K562 (cell line): ENCODE measurements around the gene CLIP2. TPM values are rescaled to one million over a fixed set of nuclear protein-coding genes. Genes with fewer than 3 reads are reported as not detected.

Experiments
- HEY1 ChIP-seq: fragments of 250-450 bp; sonication (Bioruptor Pico); IDR thresholded peaks from 2 replicates; pipeline ENCODE4 v1.5.0; 2020; ENCODE audit warnings: mild to moderate bottlenecking, moderate library complexity, borderline replicate concordance
- MAFF ChIP-seq: IDR thresholded peaks from 2 replicates; pipeline ENCODE4 v1.6.1; 2012; ENCODE audit warnings: low read length, improper control_type of control experiment
- MEF2D ChIP-seq: conservative IDR thresholded peaks from 2 replicates; pipeline ENCODE4 v1.6.1; 2016; ENCODE audit warnings: low read depth, missing genetic modification characterization, missing compliant biosample characterization
- MNT ChIP-seq, 2 experiments: fragments of 450-650 bp; conservative IDR thresholded peaks; 2 replicates each; pipeline ENCODE4 v1.6.1; 2017; ENCODE audit warnings: mild to moderate bottlenecking in 2 of 2, moderate library complexity in 2 of 2
- PCBP2 ChIP-seq: fragments of 200-400 bp; formaldehyde crosslinking; IDR thresholded peaks from 2 replicates; pipeline ENCODE4 v1.6.1; 2018; ENCODE audit warnings: low read length, low read depth, mild to moderate bottlenecking, moderate library complexity; ENCODE audit not compliant: poor library complexity, severe bottlenecking
- PPARD ChIP-seq: fragments of 250-450 bp; sonication (Bioruptor Pico); IDR thresholded peaks from 2 replicates; pipeline ENCODE4 v1.8.0; 2022; ENCODE audit warnings: inconsistent platforms, mild to moderate bottlenecking, moderate library complexity
- ZFPM2 ChIP-seq: fragments of 250-450 bp; sonication (Bioruptor Pico); IDR thresholded peaks from 2 replicates; pipeline ENCODE4 v1.5.1; 2022; ENCODE audit warnings: mild to moderate bottlenecking
- ZNF121 ChIP-seq: sonication (generic); formaldehyde crosslinking; conservative IDR thresholded peaks from 2 replicates; pipeline ENCODE4 v1.8.0; 2022; ENCODE audit warnings: missing genetic modification reagents
- ZNF134 ChIP-seq: fragments of 250-450 bp; sonication (Bioruptor Pico); conservative IDR thresholded peaks from 2 replicates; pipeline ENCODE4 v1.4.0; 2020
- ZNF274 ChIP-seq: IDR thresholded peaks from 2 replicates; pipeline ENCODE4 v1.6.1; 2011; ENCODE audit warnings: low read depth, mild to moderate bottlenecking, low read length, moderate library complexity, borderline replicate concordance
- ZNF41 ChIP-seq: fragments of 250-450 bp; sonication (Bioruptor Pico); conservative IDR thresholded peaks from 2 replicates; pipeline ENCODE4 v1.4.0; 2020; ENCODE audit warnings: mild to moderate bottlenecking
- polyA plus RNA-seq, 8 experiments: library from polyadenylated mRNA; depleted of rRNA in 4 of 8; stranded (reverse) in 5 of 8; unstranded in 3 of 8; fragments of >200 nt; fragmentation: Nextera tagmentation in 2 of 8; fragmentation: Illumina TruSeq in 1 of 8; extraction: Ambion mirVana in 2 of 8; extraction: Trizol in 1 of 8; gene quantifications; 2 replicates each; pipeline versions ENCODE4 v1.2.1 to v1.2.3, GENCODE V29; 2011 to 2014; ENCODE audit warnings: inconsistent platforms in 1 of 8, missing spikeins in 1 of 8
- total RNA-seq, 7 experiments: library from RNA; depleted of rRNA in 6 of 7; stranded (reverse); fragments of >200 nt in 6 of 7; fragmentation: Illumina TruSeq in 2 of 7; extraction: Trizol in 2 of 7; gene quantifications; 2 replicates each; pipeline versions ENCODE4 v1.2.1 to v1.2.3, GENCODE V29; 2011 to 2021; ENCODE audit warnings: low replicate concordance in 1 of 7
- TF ChIP-seq, protein P1 (sequence below): fragments of 450-650 bp; IDR thresholded peaks from 2 replicates; pipeline ENCODE4 v1.6.1; 2017; ENCODE audit warnings: antibody characterized with exemption
- TF ChIP-seq, protein P2 (sequence below): fragments of 200-600 bp; sonication (generic); IDR thresholded peaks from one replicate; pipeline ENCODE4 v1.6.1; 2012; ENCODE audit warnings: mild to moderate bottlenecking, low read depth, low read length, inconsistent platforms

CLIP2 gene
- total and polyA plus RNA-seq, 9 of the 15 experiments (the other 6 are each of a cell fraction or from before 2014, with no cell fraction given), result 0.07 to 5.4 (median 2.1) TPM

- no peak for TF ChIP-seq MNT (conservative IDR thresholded peaks at IDR 0.05)
- TF ChIP-seq PPARD, result no peak
- TF ChIP-seq ZNF121 (CRISPR knock-in tag), result no peak
- TF ChIP-seq HEY1 (CRISPR knock-in tag), result no peak
- TF ChIP-seq MEF2D (tag), result no peak
- TF ChIP-seq, protein P1, sequence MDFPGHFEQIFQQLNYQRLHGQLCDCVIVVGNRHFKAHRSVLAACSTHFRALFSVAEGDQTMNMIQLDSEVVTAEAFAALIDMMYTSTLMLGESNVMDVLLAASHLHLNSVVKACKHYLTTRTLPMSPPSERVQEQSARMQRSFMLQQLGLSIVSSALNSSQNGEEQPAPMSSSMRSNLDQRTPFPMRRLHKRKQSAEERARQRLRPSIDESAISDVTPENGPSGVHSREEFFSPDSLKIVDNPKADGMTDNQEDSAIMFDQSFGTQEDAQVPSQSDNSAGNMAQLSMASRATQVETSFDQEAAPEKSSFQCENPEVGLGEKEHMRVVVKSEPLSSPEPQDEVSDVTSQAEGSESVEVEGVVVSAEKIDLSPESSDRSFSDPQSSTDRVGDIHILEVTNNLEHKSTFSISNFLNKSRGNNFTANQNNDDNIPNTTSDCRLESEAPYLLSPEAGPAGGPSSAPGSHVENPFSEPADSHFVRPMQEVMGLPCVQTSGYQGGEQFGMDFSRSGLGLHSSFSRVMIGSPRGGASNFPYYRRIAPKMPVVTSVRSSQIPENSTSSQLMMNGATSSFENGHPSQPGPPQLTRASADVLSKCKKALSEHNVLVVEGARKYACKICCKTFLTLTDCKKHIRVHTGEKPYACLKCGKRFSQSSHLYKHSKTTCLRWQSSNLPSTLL, result no peak
- TF ChIP-seq MAFF, result no peak
- TF ChIP-seq ZFPM2, result no peak
- TF ChIP-seq ZNF41 (CRISPR knock-in tag), result no peak
- no peak for TF ChIP-seq ZNF134
- no peak for TF ChIP-seq PCBP2
- TF ChIP-seq ZNF274, result no peak
- TF ChIP-seq, protein P2, sequence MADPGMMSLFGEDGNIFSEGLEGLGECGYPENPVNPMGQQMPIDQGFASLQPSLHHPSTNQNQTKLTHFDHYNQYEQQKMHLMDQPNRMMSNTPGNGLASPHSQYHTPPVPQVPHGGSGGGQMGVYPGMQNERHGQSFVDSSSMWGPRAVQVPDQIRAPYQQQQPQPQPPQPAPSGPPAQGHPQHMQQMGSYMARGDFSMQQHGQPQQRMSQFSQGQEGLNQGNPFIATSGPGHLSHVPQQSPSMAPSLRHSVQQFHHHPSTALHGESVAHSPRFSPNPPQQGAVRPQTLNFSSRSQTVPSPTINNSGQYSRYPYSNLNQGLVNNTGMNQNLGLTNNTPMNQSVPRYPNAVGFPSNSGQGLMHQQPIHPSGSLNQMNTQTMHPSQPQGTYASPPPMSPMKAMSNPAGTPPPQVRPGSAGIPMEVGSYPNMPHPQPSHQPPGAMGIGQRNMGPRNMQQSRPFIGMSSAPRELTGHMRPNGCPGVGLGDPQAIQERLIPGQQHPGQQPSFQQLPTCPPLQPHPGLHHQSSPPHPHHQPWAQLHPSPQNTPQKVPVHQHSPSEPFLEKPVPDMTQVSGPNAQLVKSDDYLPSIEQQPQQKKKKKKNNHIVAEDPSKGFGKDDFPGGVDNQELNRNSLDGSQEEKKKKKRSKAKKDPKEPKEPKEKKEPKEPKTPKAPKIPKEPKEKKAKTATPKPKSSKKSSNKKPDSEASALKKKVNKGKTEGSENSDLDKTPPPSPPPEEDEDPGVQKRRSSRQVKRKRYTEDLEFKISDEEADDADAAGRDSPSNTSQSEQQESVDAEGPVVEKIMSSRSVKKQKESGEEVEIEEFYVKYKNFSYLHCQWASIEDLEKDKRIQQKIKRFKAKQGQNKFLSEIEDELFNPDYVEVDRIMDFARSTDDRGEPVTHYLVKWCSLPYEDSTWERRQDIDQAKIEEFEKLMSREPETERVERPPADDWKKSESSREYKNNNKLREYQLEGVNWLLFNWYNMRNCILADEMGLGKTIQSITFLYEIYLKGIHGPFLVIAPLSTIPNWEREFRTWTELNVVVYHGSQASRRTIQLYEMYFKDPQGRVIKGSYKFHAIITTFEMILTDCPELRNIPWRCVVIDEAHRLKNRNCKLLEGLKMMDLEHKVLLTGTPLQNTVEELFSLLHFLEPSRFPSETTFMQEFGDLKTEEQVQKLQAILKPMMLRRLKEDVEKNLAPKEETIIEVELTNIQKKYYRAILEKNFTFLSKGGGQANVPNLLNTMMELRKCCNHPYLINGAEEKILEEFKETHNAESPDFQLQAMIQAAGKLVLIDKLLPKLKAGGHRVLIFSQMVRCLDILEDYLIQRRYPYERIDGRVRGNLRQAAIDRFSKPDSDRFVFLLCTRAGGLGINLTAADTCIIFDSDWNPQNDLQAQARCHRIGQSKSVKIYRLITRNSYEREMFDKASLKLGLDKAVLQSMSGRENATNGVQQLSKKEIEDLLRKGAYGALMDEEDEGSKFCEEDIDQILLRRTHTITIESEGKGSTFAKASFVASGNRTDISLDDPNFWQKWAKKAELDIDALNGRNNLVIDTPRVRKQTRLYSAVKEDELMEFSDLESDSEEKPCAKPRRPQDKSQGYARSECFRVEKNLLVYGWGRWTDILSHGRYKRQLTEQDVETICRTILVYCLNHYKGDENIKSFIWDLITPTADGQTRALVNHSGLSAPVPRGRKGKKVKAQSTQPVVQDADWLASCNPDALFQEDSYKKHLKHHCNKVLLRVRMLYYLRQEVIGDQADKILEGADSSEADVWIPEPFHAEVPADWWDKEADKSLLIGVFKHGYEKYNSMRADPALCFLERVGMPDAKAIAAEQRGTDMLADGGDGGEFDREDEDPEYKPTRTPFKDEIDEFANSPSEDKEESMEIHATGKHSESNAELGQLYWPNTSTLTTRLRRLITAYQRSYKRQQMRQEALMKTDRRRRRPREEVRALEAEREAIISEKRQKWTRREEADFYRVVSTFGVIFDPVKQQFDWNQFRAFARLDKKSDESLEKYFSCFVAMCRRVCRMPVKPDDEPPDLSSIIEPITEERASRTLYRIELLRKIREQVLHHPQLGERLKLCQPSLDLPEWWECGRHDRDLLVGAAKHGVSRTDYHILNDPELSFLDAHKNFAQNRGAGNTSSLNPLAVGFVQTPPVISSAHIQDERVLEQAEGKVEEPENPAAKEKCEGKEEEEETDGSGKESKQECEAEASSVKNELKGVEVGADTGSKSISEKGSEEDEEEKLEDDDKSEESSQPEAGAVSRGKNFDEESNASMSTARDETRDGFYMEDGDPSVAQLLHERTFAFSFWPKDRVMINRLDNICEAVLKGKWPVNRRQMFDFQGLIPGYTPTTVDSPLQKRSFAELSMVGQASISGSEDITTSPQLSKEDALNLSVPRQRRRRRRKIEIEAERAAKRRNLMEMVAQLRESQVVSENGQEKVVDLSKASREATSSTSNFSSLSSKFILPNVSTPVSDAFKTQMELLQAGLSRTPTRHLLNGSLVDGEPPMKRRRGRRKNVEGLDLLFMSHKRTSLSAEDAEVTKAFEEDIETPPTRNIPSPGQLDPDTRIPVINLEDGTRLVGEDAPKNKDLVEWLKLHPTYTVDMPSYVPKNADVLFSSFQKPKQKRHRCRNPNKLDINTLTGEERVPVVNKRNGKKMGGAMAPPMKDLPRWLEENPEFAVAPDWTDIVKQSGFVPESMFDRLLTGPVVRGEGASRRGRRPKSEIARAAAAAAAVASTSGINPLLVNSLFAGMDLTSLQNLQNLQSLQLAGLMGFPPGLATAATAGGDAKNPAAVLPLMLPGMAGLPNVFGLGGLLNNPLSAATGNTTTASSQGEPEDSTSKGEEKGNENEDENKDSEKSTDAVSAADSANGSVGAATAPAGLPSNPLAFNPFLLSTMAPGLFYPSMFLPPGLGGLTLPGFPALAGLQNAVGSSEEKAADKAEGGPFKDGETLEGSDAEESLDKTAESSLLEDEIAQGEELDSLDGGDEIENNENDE, result no peak
These were observed 16.7 kb upstream of the CLIP2 start (continued) for GRCh38 chr7:74272305-74273038.
